Stimulated activated CD4-positive, alpha-beta T cell treated with anti-CD3 and anti-CD28 coated beads, Interleukin-1b, Interleukin-23, amount 100 ng/mL, for 24 hours (primary cell): ENCODE results near the gene ARHGAP12.

Source experiments
- DNase-seq, 4 experiments: peaks; one replicate each; pipeline ENCODE4 v3.0.0-alpha.2; 2020; ENCODE audit warnings: low read depth in 4 of 4, low spot score in 1 of 4

ARHGAP12 gene

DNA sequence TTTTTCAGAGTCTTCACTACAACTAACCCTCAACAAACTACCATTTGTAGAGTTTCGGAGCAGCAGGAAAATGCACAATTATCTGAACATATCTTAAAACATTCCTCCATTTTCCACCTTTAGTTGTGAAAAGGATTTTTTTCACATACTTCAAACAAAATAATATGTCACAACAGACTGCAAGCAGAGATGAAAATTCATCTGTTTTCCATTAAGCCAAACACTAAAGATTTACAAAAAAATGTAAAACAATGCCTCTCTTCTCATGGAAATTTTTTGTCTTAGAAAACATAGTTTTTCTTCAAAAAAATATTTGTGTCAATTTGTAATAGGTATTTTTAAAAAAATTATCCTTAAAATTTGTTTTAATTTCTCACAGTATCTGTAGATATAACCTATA is 98.9 kb downstream of the ARHGAP12 start:
- DNase-seq, result no peak

- DNase-seq, result no peak
Measured at GRCh38 chr10:31823358-31823757, 105.3 kb downstream of the ARHGAP12 start.

DNA sequence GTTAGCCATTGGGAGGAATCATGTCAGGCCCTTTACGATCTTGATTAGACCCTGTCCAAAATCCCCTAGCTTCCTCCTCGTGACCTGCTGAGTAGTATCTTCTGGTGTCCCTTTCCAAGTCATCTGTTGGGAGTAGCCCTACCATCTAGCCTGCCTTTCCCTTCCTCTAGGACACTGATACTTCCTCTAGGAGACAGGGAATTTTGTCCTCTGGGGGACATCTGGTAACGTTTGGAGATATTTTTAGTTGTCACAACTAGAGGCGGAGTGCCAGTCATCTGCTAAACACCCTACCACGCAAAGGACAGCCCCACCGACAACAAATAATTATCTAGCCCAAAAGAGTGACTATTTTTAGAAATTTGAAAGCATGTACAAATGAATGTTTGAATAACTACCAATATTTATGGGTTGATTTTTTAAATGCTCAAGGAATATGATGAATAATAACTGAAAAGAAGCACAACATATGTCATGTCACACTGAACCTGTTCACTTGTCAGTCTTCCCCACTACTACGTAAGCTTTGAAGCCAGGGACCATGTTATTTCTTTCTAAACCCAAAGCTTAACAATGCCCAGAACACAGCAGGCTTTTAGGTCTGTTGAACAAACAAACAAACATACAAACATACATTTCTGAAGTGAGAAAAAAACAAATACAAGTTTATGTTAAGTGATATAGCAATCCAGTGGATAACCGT is 105.9 kb downstream of the ARHGAP12 start:
- no peak for DNase-seq

GRCh38 chr10:31822150-31822549 is 106.5 kb downstream of the ARHGAP12 start:
- no peak for DNase-seq

DNA sequence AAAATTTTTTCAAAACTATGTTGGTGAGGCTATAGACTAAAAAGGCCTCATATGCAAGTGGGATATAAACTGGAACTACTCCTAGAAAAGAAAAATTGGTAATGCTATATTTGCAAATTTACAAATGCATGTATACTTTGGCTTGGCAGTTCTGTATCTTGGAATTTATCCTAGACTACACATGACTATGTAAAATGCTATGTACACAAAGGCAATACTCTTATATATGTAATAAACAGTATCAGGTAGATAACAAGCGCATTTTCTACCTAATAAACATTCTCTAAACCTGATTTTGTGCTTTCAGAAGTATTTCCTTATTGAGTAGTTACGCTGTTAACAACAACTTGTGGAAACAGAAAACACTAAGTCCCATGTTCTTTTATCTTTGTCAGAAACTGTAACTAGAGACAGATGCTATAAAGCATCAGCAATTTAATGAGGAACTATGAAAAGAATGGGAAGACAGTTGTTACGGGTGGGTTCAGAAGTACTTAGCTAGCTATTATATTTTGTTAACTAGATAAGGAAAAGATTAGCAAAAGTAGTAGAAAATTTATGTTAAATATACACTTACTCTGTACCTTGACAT is 107.8 kb downstream of the ARHGAP12 start:
- no peak for DNase-seq

- DNase-seq, result no peak
Measured at GRCh38 chr10:31820096-31820495, 108.5 kb downstream of the ARHGAP12 start.

- no peak for DNase-seq
Measured at GRCh38 chr10:31819391-31819820, 109.2 kb downstream of the ARHGAP12 start.

DNA sequence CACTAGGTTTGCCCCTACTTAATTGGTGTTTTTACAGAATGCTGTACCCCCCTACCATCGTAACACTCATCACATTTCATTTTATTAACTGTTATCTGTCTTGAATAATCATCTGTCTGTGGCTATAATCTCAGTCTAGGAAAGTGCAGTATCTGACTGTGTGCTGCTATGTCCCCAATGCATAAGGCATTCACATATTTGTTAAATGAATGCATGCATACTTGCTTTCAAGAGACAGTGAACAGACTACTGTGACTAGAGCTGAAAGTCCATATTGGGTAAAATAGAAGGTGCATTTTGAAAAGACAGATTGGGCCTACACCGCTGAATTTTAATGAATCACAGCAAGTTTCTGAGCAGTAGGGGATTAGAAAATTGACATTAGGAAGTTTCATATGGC is 112.3 kb downstream of the ARHGAP12 start:
- DNase-seq, result no peak

DNA sequence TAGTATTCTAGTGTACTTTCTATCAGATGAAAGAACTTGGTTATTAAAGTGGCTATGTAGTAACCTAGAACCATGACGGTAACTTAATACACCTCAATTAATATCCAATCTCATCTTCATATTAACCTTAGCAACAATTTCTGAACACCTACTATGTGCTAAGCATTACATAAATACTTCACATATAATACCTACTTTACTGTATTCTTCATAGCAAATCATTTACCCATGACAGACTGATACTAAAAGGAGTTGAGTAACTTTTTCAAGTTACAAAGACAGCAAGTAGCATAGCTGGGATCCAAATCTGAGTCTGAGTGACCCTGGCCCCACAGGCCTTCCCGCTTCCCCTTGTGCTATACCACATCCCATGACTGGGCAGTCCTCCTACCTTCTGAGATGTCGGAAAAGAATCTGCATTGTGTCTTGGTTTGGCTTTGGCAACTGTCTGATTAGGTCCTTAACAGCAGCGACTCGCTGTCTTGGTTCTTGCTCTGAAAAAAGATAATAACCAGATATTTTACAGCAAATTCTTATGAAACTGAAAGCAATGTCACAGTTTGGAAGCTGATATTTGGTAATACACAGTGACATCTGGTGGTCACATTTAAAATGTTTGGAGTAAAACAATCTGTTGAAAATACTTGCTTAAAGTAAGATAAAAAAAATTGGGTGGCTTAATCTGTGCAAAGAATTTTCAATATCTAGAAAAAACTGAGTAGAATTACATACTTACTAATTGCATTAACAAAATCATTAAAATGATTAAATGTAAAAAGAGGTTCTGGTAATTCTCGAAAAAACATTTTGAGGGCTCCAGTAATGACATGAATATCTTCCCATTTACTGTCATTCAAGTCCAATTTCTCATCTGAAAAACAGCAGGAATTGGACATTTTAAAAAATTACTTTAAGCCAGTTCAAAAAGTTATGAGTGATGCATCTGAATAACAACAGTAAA is 120.1 kb downstream of the ARHGAP12 start:
- no peak for DNase-seq

- DNase-seq, result no peak
Measured at GRCh38 chr10:31804352-31804810, 124.2 kb downstream of the ARHGAP12 start.

GRCh38 chr10:31803606-31804351 is 124.9 kb downstream of the ARHGAP12 start:
- DNase-seq, result no peak

- DNase-seq, result no peak
Measured at GRCh38 chr10:31799181-31799580, 129.4 kb downstream of the ARHGAP12 start.

GRCh38 chr10:31792745-31793144 is 135.9 kb downstream of the ARHGAP12 start:
- DNase-seq, result no peak

GRCh38 chr10:31789555-31789954 is 139.1 kb downstream of the ARHGAP12 start:
- no peak for DNase-seq

DNA sequence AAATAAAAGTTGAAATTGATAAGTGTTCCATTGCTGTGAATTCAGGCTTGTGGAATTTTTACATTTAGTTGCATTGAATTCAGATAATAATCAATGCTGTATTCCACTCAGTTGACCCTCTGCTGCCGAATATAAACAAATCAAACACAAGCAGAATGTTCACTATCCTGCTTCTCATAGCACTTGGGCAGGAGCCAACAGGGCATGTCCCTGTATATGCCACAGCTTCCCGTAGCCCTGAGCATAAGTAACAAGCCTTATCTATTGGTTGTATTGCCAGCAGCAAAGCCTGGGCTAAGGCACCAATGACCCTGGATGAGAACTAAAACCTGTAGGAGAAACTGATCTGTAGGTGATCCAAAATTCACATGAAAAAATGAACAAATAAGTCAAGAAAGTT is 145.9 kb downstream of the ARHGAP12 start:
- no peak for DNase-seq

DNA sequence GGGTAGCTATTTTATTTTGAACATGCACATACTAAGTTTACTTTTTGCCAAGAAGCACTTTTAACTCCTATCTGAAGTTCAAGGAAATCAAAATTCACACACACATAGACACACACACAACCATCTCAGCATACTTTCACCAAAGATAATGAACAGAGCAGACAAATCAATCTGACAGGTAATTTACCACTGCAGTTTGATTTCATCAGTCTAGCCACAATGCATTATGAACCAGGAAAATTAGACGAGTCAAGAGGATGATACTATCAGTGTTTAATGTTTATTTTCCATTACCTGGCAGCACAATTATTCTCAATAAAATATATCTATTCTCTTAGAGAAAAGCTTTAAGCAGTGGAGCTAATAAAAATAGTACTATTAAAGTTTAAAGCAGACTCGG is 147.9 kb downstream of the ARHGAP12 start:
- no peak for DNase-seq

GRCh38 chr10:31778627-31779026 is 150.0 kb downstream of the ARHGAP12 start:
- DNase-seq, result no peak

DNA sequence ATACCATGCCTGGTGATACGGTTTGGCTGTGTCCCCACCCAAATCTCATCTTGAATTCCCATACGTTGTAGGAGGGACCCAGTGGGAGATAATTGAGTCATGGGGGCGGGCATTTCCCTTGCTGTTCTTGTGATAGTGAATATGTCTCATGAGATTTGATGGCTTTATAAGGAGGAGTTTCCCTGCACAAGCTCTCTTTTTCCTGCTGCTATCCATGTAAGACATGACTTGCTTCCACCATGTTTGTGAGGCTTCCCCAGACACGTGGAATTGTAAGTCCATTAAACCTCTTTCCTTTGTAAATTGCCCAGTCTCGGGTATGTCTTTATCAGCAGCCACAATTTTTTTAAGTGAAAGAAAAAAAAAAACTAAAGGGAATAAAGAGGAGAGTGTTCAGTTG is 152.5 kb downstream of the ARHGAP12 start:
- no peak for DNase-seq

DNA sequence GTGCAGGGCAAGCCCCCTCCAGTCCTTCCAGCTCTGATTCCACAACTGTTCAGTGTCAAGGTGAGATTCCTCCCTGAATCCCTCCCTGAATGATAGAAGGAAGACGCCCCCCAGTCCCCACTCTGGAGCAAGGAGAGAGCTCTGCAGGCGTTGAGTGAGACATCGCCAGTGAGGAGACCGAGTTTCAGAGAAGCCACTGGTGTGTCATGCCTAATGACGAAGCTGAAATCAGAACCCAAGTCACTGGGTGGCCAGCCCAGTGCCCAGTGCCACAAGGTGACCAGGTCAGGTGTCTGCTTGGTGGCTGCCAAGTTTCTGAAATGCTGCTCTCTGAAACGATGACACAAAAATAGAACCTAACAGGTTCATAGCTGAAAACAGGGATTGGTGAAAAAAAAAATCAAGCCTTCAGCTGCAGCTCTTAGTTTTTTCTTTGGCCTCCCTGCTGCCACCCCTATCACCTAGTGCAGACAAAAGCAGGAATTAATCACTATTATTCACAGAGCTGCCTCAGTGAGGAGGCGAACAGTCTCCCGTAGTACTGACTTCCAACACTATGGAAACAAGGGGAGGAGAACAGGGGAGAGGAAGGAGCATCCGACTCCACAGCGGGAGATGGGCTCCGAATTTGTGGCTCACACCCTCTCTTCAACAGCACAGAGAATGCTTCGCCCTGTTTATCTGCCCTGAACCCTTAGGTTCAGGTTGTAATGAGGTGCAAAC is 153.5 kb downstream of the ARHGAP12 start:
- DNase-seq, result no peak

DNA sequence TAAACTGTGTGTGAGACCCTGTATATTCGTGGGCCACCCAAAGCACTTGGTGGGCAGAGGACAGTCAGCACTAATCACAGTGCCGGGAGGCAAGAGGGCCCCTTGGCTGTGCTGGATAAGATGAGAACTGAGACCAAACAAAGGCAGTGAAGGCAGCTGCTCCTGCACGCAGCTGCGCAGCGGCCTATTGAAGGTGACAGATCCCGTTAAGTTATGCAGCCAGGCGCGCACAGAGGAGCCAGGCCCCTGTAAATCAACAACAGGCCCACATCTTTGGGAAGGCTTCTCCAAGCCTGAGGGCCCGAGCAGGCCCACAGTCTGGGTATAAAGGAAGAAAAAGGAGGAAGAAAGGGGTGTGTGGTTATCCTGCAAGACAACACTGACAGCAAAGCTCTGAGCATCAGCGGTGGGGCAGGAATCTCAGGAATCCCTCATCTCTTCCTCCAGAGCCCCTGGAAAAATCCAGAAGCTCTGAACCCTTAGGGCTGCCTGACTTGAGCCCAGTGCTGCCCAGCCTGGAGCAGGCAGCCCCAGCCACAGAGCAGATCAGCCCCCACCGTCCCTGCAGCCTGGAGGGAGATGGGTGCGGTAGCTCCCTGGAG is 154.2 kb downstream of the ARHGAP12 start:
- no peak for DNase-seq
